ENCODE data around the gene DDX5.

DDX5 gene

DNA sequence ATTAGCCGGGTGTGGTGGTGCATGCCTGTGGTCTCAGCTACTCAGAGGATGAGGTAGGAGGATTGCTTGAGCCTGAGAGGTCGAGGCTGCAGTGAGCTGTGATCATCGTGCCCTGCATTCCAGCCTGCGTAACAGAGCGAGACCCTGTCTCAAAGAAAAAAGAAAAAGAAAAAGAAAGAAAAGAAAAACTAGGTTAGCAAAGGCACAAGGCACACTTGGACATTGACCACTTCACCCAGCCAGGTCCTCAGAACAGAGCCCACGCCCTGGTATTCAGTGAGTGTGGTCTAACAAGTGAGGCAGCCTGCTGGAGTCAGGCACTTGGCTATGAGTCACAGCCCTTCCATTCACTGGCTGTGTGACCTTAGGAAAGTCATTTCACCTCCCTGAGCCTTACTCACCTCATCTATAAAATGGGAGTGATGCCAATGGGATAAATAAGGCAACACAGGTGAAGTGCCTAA is 46.8 kb downstream of the DDX5 start:
- H3K36me3 ChIP-seq, result no peaks in the 10 kb centered on the region
- no peak overlapping the region for H3K4me3 ChIP-seq (ENCODE audit: low read depth, low read length)
- DNase-seq, result no peak
- no peaks in the 10 kb centered on the region for H3K9me3 ChIP-seq (ENCODE audit: severe bottlenecking)
- TF ChIP-seq, protein P1, sequence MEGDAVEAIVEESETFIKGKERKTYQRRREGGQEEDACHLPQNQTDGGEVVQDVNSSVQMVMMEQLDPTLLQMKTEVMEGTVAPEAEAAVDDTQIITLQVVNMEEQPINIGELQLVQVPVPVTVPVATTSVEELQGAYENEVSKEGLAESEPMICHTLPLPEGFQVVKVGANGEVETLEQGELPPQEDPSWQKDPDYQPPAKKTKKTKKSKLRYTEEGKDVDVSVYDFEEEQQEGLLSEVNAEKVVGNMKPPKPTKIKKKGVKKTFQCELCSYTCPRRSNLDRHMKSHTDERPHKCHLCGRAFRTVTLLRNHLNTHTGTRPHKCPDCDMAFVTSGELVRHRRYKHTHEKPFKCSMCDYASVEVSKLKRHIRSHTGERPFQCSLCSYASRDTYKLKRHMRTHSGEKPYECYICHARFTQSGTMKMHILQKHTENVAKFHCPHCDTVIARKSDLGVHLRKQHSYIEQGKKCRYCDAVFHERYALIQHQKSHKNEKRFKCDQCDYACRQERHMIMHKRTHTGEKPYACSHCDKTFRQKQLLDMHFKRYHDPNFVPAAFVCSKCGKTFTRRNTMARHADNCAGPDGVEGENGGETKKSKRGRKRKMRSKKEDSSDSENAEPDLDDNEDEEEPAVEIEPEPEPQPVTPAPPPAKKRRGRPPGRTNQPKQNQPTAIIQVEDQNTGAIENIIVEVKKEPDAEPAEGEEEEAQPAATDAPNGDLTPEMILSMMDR (IDR thresholded peaks at IDR 0.05; ENCODE audit: low read depth, low read length), result no peak
- no peaks in the 10 kb centered on the region for H3K27me3 ChIP-seq (ENCODE audit: insufficient read depth, low read depth, severe bottlenecking)
- no peak overlapping the region for H3K27ac ChIP-seq

DNA sequence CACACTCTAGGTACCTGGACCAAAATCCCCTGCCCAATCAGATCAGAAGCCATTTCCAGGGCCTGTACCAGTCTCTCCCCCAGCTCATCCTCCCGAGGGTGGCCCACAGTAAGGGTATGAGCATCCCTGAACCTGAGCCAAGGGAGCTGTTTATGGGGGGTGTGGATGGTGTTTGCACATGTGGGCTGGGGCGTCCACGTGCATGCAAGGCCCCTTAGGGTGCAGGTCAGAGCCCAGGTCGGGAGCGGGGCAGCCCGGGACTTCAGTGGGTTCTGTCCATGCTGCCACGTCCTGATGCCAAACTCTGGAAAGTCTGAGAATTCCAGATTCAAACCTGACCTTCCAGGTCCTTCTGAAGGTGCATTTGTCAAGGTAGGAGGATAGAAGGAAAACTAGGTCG is 47.3 kb downstream of the DDX5 start:
- Histone ChIP-seq H3K36me3 (no peaks in the 10 kb centered on the region), H3K27ac (no peak overlapping the region)

DNA sequence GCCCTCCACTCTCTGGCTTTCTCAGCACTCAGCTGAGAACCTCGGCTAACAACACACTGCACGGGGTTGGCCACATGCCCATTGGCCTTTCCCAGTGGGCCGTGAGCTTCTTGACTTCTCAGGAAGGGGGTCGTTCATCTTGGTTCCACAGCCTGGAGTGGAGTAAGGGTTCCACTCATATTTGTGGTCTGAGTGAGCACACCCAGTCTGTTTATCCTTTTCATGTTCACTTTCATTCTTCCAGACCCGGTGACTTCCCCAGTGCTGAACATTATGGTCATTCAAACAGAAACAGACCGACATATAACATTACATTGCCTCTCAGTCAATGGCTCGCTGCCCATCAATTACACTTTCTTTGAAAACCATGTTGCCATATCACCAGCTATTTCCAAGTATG is 48.9 kb downstream of the DDX5 start:
- DNase-seq, result no peak
- no peak overlapping the region for H3K27ac ChIP-seq
- no peaks in the 10 kb centered on the region for H3K27me3 ChIP-seq (ENCODE audit: insufficient read depth, low read depth, severe bottlenecking)
- H3K4me3 ChIP-seq (ENCODE audit: low read depth, low read length), result no peak overlapping the region
- H3K9me3 ChIP-seq (ENCODE audit: severe bottlenecking), result no peaks in the 10 kb centered on the region
- no peaks in the 10 kb centered on the region for H3K36me3 ChIP-seq
- TF ChIP-seq, protein P1 (IDR thresholded peaks at IDR 0.05; ENCODE audit: low read depth, low read length), result no peak

More for the DNA sequence above, 47.3 kb downstream of the DDX5 start:
- TF ChIP-seq, protein P1 (IDR thresholded peaks at IDR 0.05; ENCODE audit: low read depth, low read length), result no peak
- DNase-seq, result no peak
- Histone ChIP-seq H3K4me3 (ENCODE audit: low read depth, low read length) (no peak overlapping the region), H3K27me3 (ENCODE audit: insufficient read depth, low read depth, severe bottlenecking) (no peaks in the 10 kb centered on the region), H3K9me3 (ENCODE audit: severe bottlenecking) (no peaks in the 10 kb centered on the region)

DNA sequence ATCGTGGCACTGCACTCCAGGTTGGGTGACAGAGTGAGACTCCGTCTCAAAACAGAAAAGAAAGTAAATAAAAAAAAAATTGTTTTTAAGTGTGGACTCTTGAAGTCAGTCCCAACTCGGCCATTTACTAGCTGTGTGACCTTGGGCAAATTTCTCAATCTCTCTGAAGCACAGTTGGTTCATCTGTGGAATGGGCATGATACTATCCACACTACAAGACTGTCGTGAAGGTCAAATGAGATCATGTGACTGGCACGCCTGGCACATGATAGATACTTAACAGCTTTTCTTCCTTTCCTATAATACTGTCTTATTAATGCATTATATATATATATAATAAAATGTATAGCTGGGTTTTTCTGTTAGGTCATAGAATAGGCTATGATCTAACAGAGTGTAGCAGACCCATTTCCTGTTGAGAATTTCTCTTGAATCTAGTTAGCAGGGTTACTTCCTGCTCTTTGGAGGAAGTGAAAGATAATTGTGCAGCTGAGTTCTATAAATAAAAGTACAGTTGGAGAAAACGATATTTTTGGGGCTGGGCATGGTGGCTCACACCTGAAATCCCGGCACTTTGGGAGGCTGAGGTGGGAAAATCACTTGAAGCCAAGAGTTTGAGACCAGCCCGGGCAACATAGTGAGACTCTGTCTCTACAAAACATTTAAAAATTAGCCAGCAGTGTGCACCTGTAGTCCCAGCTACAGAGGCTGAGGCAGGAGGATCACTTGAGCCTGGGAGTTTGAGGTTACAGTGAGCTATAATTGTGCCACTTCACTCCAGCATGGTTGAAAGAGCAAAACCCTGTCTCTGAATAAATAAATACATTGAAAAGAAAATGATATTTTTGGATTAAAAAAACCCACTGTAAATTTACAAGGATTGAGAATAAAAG is 49.9 kb downstream of the DDX5 start:
- TF ChIP-seq, protein P1 (IDR thresholded peaks at IDR 0.05; ENCODE audit: low read depth, low read length), result no peak
- DNase-seq, result no peak
- no peak overlapping the region for H3K4me3 ChIP-seq (ENCODE audit: low read depth, low read length)
- H3K36me3 ChIP-seq, result no peaks in the 10 kb centered on the region
- peaks cover under 1% of the 10 kb centered on the region for H3K9me3 ChIP-seq (ENCODE audit: severe bottlenecking)
- H3K27ac ChIP-seq, result no peak overlapping the region
- no peaks in the 10 kb centered on the region for H3K27me3 ChIP-seq (ENCODE audit: insufficient read depth, low read depth, severe bottlenecking)

DNA sequence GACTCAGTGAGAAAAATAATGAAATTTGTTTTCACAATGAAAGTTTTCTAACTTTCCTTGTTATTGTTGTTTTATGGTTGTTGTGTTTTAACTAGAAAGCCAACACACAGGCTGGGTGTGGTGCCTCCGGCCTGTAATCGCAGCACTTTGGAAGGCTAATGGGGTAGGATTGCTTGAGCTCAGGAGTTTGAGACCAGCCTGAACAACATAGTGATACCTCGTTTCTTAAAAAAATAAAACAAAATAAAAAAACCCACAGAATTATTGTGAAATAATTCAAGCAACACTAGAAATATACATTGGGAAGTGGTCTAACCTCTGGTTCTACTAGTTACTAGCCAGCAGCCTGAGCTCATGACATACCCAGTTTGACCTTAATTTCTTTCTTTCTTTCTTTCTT is 56.5 kb downstream of the DDX5 start:
- no peak for DNase-seq
- TF ChIP-seq, protein P1 (IDR thresholded peaks at IDR 0.05; ENCODE audit: low read depth, low read length), result no peak
- Histone ChIP-seq H3K36me3 (no peaks in the 10 kb centered on the region), H3K4me3 (ENCODE audit: low read depth, low read length) (no peak overlapping the region), H3K27me3 (ENCODE audit: insufficient read depth, low read depth, severe bottlenecking) (no peaks in the 10 kb centered on the region), H3K9me3 (ENCODE audit: severe bottlenecking) (peaks cover 2% of the 10 kb centered on the region), H3K27ac (no peak overlapping the region)
